Endothelial cell of umbilical vein (primary cell): Measurements from ENCODE around the gene C1QTNF7. TPM values are rescaled to one million over a fixed set of nuclear protein-coding genes. Genes with fewer than 3 reads are reported as not detected.

Source experiments
- BruUV-seq: library from RNA; stranded (reverse); fragments of 400-500 nt; replicated peaks from 2 replicates; lab custom pipeline; 2021; lab: Mats Ljungman, UMichigan
- CTCF ChIA-PET: fragments of 300-600, 350-600 bp; sonication (Branson Sonifier 250); formaldehyde crosslinking; loops from one replicate; lab custom pipeline; 2021; ENCODE audit warnings: antibody characterized with exemption, inconsistent platforms; lab: Charles Lee
- POLR2A ChIA-PET: fragments of 300-600, 350-600 bp; sonication (Branson Sonifier 250); formaldehyde crosslinking; loops from one replicate; lab custom pipeline; 2021; ENCODE audit warnings: antibody characterized with exemption, inconsistent platforms; lab: Charles Lee
- DNase-seq: peaks from one replicate; pipeline ENCODE4 v3.0.0-alpha.2; 2011; ENCODE audit warnings: low read depth, low spot score
- FAIRE-seq: peaks from 2 replicates; lab custom pipeline; 2011; peaks lifted over from hg19 to GRCh38; lab: Jason Lieb, UNC
- H2AFZ ChIP-seq: 2 replicates; pipeline ENCODE4 v1.6.0; 2012; ENCODE audit warnings: low read depth, low read length, control low read depth, inconsistent platforms
- H3K27ac ChIP-seq: 2 replicates; pipeline ENCODE4 v1.5.1; 2011; ENCODE audit warnings: low read depth, mild to moderate bottlenecking, control low read depth, low read length, moderate library complexity; ENCODE audit not compliant: insufficient read depth
- H3K27me3 ChIP-seq, 2 experiments: 2 replicates each; pipeline versions ENCODE4 v1.6.0 to v1.6.1; 2011; ENCODE audit warnings: low read length in 2 of 2, mixed read lengths in 1 of 2; ENCODE audit not compliant: control insufficient read depth in 2 of 2, insufficient read depth in 2 of 2
- H3K36me3 ChIP-seq, 2 experiments: 2 replicates in 1 of 2; 3 replicates in 1 of 2; pipeline ENCODE4 v1.5.1; 2011; ENCODE audit warnings: low read length in 2 of 2, mild to moderate bottlenecking in 1 of 2, moderate library complexity in 1 of 2; ENCODE audit not compliant: control insufficient read depth in 2 of 2, insufficient read depth in 2 of 2; ENCODE audit errors: extremely low read depth in 1 of 2
- H3K4me1 ChIP-seq: 3 replicates; pipeline ENCODE4 v1.5.1; 2011; ENCODE audit warnings: mild to moderate bottlenecking, low read length; ENCODE audit not compliant: control insufficient read depth, insufficient read depth; ENCODE audit errors: extremely low read depth
- H3K4me2 ChIP-seq: 2 replicates; pipeline ENCODE4 v1.6.1; 2011; ENCODE audit warnings: low read length, control low read depth, mixed read lengths; ENCODE audit not compliant: insufficient read depth
- H3K4me3 ChIP-seq, 3 experiments: fragments of 200-600 bp in 1 of 3; sonication (generic), shearing (Covaris generic) in 1 of 3; replicated peaks in 1 of 3; 2 replicates each; pipeline ENCODE4 v1.5.1; 2011 to 2016; ENCODE audit warnings: control low read depth in 3 of 3, low read length in 3 of 3, mild to moderate bottlenecking in 2 of 3, inconsistent platforms in 1 of 3, low read depth in 1 of 3, moderate library complexity in 1 of 3; ENCODE audit not compliant: insufficient read depth in 1 of 3
- H3K79me2 ChIP-seq: 2 replicates; pipeline ENCODE4 v1.6.0; 2012; ENCODE audit warnings: low read length, inconsistent platforms; ENCODE audit not compliant: control insufficient read depth, insufficient read depth
- H3K9ac ChIP-seq: replicated peaks from 2 replicates; pipeline ENCODE3; 2011; ENCODE audit warnings: low read length, control low read depth; ENCODE audit not compliant: insufficient read depth; ENCODE audit errors: extremely low read depth
- H3K9me1 ChIP-seq: replicated peaks from 3 replicates; pipeline ENCODE4 v1.6.0; 2011; ENCODE audit warnings: mild to moderate bottlenecking, low read length; ENCODE audit not compliant: control insufficient read depth, insufficient read depth; ENCODE audit errors: extremely low read depth
- H3K9me3 ChIP-seq: replicated peaks from 2 replicates; pipeline ENCODE4 v1.5.1; 2012; ENCODE audit warnings: low read length, inconsistent platforms; ENCODE audit not compliant: control insufficient read depth, insufficient read depth
- H4K20me1 ChIP-seq: replicated peaks from 2 replicates; pipeline ENCODE3; 2011; ENCODE audit warnings: mild to moderate bottlenecking, low read length; ENCODE audit not compliant: control insufficient read depth, insufficient read depth; ENCODE audit errors: extremely low read depth
- CTCF ChIP-seq, 2 donors: IDR thresholded peaks; 1 replicate in 1 of 2; 2 replicates in 1 of 2; pipeline ENCODE4 v1.5.1; 2011; ENCODE audit warnings: low read length in 2 of 2, mild to moderate bottlenecking in 2 of 2, moderate library complexity in 2 of 2, control low read depth in 1 of 2, inconsistent platforms in 1 of 2, low read depth in 1 of 2; ENCODE audit not compliant: insufficient read depth in 1 of 2; ENCODE audit errors: extremely low read depth in 1 of 2
- EZH2 ChIP-seq: IDR thresholded peaks from 2 replicates; pipeline ENCODE4 v1.6.1; 2012; ENCODE audit warnings: borderline replicate concordance, low read depth, mild to moderate bottlenecking, moderate library complexity, low read length, inconsistent platforms; ENCODE audit not compliant: severe bottlenecking
- FOS ChIP-seq: IDR thresholded peaks from 2 replicates; pipeline ENCODE4 v1.6.1; 2011; ENCODE audit warnings: mild to moderate bottlenecking, low read length, moderate library complexity, borderline replicate concordance; ENCODE audit not compliant: insufficient read depth
- GATA2 ChIP-seq: IDR thresholded peaks from 2 replicates; pipeline ENCODE4 v1.7.0; 2011; ENCODE audit warnings: low read depth, mild to moderate bottlenecking, moderate library complexity, mixed read lengths, low read length; ENCODE audit not compliant: insufficient read length, insufficient read depth
- JUN ChIP-seq: IDR thresholded peaks from 2 replicates; pipeline ENCODE4 v1.6.1; 2011; ENCODE audit warnings: borderline replicate concordance, low read depth; ENCODE audit not compliant: insufficient read length, insufficient read depth
- MAX ChIP-seq: IDR thresholded peaks from 2 replicates; pipeline ENCODE4 v1.6.1; 2011; ENCODE audit not compliant: insufficient read depth, insufficient read length
- MYC ChIP-seq: IDR thresholded peaks from one replicate; pipeline ENCODE4 v1.6.1; 2011; ENCODE audit warnings: mild to moderate bottlenecking, low read depth, low read length
- POLR2A ChIP-seq: IDR thresholded peaks from 2 replicates; pipeline ENCODE4 v1.6.1; 2012; ENCODE audit warnings: low read depth, mild to moderate bottlenecking, control low read depth, low read length
- POLR2AphosphoS5 ChIP-seq: IDR thresholded peaks from 2 replicates; pipeline ENCODE4 v1.6.1; 2012; ENCODE audit warnings: low read depth, mild to moderate bottlenecking, control low read depth, low read length, moderate library complexity; ENCODE audit not compliant: insufficient read depth
- dilution Hi-C: fragments of 300-500 bp; cut with MboI; formaldehyde crosslinking; loops from one replicate; pipeline ENCODE4 v1.15.0; 2019; ENCODE audit warnings: low sequenced_read_pairs; ENCODE audit not compliant: extremely low pct_ligation_motif_present
- intact Hi-C: fragments of 100-400 bp; cut with micrococcal nuclease; formaldehyde crosslinking; loops from one replicate; pipeline ENCODE4 v1.10.0; 2022
- polyA plus RNA-seq, 4 experiments: library from polyadenylated mRNA; depleted of rRNA in 3 of 4; stranded (reverse) in 3 of 4; unstranded in 1 of 4; fragments of >200 nt; gene quantifications; 2 replicates each; pipeline versions ENCODE4 v1.2.1 to v1.2.3, GENCODE V29; 2011 to 2012; ENCODE audit warnings: missing spikeins in 1 of 4
- total RNA-seq: library from RNA; stranded (reverse); gene quantifications from 2 replicates; pipeline ENCODE4 v1.2.3, GENCODE V29; 2021

Gene C1QTNF7
- total and polyA plus RNA-seq, 2 donors (not counting 3 experiments of a cell fraction or from before 2014, with no cell fraction given): not detected

- H3K36me3 ChIP-seq: no peaks in the 10 kb centered on the region
- H3K27ac ChIP-seq: no peak overlapping the region
- H4K20me1 ChIP-seq: no peaks in the 10 kb centered on the region
- no peaks in the 10 kb centered on the region for H3K27me3 ChIP-seq
- no peaks in the 10 kb centered on the region for H3K9me3 ChIP-seq
- H3K4me2 ChIP-seq: no peak overlapping the region
- no peak for TF ChIP-seq POLR2A
- TF ChIP-seq MAX: no peak
- no peak for TF ChIP-seq CTCF (IDR thresholded peaks at IDR 0.05; ENCODE audit: extremely low read depth in 1 of 2, insufficient read depth in 1 of 2, low read depth in 1 of 2, low read length in 2 of 2)
- no peak for TF ChIP-seq MYC
- TF ChIP-seq EZH2: no peak
- no peak for TF ChIP-seq JUN
- no peak for TF ChIP-seq GATA2
- no peak for TF ChIP-seq FOS
- TF ChIP-seq POLR2AphosphoS5: no peak
- no peak overlapping the region for H3K4me3 ChIP-seq
- no peak for DNase-seq
- H3K79me2 ChIP-seq: no peaks in the 10 kb centered on the region
- dilution Hi-C loops: no loop called here
- no TSS peak for BruUV-seq
- intact Hi-C loops: no loop called here
- CTCF ChIA-PET: interaction anchor here (0.8 kb wide), 1 partner anchor 17 kb away, joined by 3 read pairs; no protein-coding TSS in a partner anchor
- no peak for FAIRE-seq
- H3K4me1 ChIP-seq: peaks cover 3% of the 10 kb centered on the region
- H3K9ac ChIP-seq: no peak overlapping the region
- POLR2A ChIA-PET: no interaction called here
- no peaks in the 10 kb centered on the region for H3K9me1 ChIP-seq
- H2AFZ ChIP-seq: no peak overlapping the region
Measured at GRCh38 chr4:15413010-15413622, 14.7 kb upstream of the C1QTNF7 start.
